H4 (cell line): Measurements from ENCODE around the gene EGR1. TPM values are rescaled to one million over a fixed set of nuclear protein-coding genes. Genes with fewer than 3 reads are reported as not detected.
"Not testable (repeated sequence)": the region's sequence is repeated elsewhere in the genome, so short reads cannot be mapped to it uniquely, and the experiment has no call there.

Experiments used
- DNase-seq: peaks from one replicate; pipeline ENCODE4 v3.0.0-alpha.2; 2015; ENCODE audit warnings: low spot score
- total RNA-seq: library from RNA; depleted of rRNA; stranded (reverse); fragments of >200 nt; shearing (Covaris generic); gene quantifications from 2 replicates; pipeline ENCODE4 v1.2.3, GENCODE V29; 2014; rRNA removed

Gene EGR1
- total RNA-seq, 1 experiment from 2014 or later: 9.3 TPM

GRCh38 chr5:138507485-138507884, 42.2 kb downstream of the EGR1 start:
- DNase-seq: not testable (repeated sequence)

DNA sequence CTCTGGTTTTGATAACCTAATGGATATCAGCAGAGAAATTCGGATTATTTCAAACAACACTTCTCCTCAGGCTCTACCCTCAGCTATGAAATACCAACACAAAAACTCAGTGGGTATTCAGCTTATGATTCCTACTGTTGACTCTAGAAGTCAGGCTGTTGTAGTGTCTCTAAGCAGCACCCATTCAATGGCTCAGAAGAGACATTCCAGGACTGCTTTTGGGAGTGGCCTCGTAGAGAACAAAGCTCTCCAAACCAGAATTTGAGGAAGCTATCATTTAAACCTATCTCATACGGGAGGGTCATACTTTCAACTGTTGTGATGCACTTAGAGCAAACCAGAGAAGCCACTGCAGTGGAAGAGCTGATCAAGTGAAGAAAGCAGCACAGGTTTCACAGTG, 43.7 kb downstream of the EGR1 start:
- no peak for DNase-seq

GRCh38 chr5:138514021-138514420, 48.7 kb downstream of the EGR1 start:
- DNase-seq: no peak

DNA sequence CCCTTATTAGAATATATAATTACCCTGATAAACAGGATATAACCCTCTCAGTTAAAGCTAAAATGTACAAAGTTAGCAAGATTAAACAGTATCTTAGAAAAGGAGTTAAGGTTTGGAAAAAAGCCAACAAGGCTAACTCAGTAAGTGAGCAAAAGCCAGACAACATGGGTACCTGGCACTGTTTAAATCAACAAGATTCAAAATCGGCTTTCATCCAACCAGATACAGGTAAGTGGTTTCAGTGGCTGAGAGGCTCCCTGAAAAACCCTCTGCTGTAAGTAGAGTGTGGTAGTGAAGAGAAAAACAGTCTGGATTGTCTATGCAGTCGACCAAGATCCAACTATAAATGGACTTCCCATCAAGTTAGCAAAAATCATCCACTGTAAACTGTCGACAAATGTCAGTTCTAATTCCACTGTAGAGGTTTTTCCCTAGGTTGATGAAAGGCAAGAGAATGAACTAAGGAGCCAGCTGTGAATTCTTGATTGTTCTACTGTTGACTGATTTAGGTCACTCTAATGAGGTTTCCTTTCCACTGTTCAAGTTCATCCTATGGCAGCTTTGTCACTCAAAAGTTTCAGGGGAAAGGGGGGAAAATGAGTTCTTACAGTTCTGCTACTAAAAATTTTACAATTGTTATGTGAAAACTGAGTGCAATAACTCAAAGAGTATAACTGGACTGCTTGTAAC, 50.4 kb downstream of the EGR1 start:
- DNase-seq: no peak

DNA sequence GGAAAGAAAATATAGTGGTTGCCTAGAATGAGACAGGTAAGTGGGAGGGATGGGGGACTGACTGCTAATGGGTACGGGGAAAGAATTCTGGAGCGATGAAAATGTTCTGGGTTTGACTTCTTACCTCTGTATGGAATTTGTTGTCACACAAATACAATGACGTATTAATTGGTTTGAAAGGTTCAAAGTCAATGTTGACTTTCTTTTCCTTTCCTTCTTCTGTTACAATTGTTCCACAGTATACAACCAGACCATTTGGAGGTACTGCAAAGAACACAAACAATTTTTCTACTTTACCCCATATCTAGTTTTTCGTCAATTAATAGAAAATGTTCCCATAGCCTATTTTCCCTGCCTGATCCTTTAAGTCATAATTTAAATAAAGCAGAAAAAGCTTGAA, 52.2 kb downstream of the EGR1 start:
- no peak for DNase-seq

Other genes starting within 250 kb of the EGR1 start
- gene GFRA3, start 190.9 kb upstream of the EGR1 start, total RNA-seq: not detected in 2 replicates
- gene CDC25C, start 133.7 kb upstream of the EGR1 start, total RNA-seq: 21.6 and 25.1 TPM in 2 replicates
- 24.8 and 25.8 TPM in 2 replicates for gene FAM53C, start 127.2 kb upstream of the EGR1 start, total RNA-seq
- 49.0 and 53.1 TPM in 2 replicates for gene KDM3B, start 112.8 kb upstream of the EGR1 start, total RNA-seq
- gene REEP2, start 26.4 kb upstream of the EGR1 start, total RNA-seq: 2.1 and 6.0 TPM in 2 replicates
- gene ETF1, start 77.8 kb downstream of the EGR1 start, total RNA-seq: 163 and 179 TPM in 2 replicates
- 647 and 690 TPM in 2 replicates for gene HSPA9, start 109.9 kb downstream of the EGR1 start, total RNA-seq